ENCODE measurements around the gene RUNX1. TPM values are rescaled to one million over a fixed set of nuclear protein-coding genes. Genes with fewer than 3 reads are reported as not detected.

RUNX1 gene
- total RNA-seq (2022; extraction: Qiagen RNA extraction): 5.6 to 11.1 TPM (median 9.1 TPM) in 5 replicates

DNA sequence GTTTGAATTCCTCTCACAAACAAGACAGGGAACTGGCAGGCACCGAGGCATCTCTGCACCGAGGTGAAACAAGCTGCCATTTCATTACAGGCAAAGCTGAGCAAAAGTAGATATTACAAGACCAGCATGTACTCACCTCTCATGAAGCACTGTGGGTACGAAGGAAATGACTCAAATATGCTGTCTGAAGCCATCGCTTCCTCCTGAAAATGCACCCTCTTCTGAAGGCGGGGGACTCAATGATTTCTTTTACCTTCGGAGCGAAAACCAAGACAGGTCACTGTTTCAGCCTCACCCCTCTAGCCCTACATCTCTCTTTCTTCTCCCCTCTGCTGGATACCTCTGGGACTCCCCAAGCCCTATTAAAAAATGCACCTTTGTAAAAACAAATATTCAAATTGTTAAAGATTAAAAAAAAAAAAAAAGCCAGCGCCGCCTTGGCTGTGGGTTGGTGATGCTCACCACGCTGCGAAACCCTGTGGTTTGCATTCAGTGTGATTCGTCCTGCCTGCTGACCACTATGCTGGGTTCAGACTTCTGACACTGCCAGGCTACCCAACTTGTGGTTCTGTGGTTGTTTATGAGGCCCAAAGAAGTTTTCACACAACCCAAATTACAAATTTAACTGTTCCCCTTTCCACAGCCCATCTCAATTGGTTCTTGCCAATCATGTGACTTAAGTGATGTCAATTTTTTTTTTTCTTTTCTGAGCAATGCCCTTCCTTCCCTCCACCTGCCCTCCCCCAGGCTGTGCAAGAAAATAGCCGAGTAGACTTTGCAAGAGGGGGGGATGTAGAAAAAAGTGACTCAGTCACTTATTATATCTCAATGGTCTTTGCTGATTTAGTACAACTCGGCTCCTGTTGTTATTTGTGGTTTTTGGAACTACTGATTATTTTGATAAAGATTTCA lies at the start of gene RUNX1:
Gene RUNX1 (minus strand): TSS at position 597 of the 912 bp plus-strand sequence.

